ENCODE results near the gene PPM1N.

DNA sequence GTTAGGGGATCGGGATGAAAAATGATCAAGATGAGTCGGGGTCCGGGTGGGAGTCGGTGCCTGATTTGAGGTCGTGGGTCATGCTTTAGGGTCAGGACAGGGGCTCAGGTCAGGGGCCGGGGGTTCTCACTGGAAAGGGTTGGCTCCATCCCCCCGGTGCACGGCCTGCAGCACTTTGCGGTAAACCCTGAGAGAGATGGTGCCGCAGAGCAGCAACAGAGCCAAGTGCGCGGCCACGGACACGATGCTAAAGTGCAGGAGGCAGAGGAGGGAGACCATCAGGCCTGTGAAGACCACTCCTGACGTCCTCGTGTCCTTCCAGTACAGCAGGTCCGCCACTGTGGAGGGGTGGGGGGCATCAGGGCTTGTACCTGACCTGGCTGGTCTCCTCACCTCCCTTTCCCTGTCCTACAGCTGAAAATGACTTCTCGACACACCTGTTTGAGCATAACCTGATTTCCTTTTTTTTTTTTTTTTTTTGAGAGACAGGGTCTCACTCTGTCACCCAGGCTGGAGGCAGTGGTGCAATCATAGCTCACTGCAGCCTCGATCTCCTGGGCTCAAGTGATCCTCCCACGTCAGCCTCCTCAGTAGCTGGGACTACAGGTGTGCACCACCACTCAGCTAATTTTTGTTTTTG lies 8.9 kb upstream of the PPM1N start:
- TF ChIP-seq ZNF70 (CRISPR knock-in tag; IDR thresholded peaks at IDR 0.05) (no peak), ZFP30 (CRISPR knock-in tag; IDR thresholded peaks at IDR 0.05) (no peak)
- TF ChIP-seq, protein P1, sequence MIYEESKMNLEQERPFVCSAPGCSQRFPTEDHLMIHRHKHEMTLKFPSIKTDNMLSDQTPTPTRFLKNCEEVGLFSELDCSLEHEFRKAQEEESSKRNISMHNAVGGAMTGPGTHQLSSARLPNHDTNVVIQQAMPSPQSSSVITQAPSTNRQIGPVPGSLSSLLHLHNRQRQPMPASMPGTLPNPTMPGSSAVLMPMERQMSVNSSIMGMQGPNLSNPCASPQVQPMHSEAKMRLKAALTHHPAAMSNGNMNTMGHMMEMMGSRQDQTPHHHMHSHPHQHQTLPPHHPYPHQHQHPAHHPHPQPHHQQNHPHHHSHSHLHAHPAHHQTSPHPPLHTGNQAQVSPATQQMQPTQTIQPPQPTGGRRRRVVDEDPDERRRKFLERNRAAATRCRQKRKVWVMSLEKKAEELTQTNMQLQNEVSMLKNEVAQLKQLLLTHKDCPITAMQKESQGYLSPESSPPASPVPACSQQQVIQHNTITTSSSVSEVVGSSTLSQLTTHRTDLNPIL (CRISPR knock-in tag; IDR thresholded peaks at IDR 0.05; ENCODE audit: low read depth) = no peak
- TF ChIP-seq, protein P2, sequence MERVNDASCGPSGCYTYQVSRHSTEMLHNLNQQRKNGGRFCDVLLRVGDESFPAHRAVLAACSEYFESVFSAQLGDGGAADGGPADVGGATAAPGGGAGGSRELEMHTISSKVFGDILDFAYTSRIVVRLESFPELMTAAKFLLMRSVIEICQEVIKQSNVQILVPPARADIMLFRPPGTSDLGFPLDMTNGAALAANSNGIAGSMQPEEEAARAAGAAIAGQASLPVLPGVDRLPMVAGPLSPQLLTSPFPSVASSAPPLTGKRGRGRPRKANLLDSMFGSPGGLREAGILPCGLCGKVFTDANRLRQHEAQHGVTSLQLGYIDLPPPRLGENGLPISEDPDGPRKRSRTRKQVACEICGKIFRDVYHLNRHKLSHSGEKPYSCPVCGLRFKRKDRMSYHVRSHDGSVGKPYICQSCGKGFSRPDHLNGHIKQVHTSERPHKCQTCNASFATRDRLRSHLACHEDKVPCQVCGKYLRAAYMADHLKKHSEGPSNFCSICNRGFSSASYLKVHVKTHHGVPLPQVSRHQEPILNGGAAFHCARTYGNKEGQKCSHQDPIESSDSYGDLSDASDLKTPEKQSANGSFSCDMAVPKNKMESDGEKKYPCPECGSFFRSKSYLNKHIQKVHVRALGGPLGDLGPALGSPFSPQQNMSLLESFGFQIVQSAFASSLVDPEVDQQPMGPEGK (CRISPR knock-in tag; IDR thresholded peaks at IDR 0.05; ENCODE audit: borderline replicate concordance) = no peak

Data from SK-N-SH treated with all-trans-retinoic acid at 6 μM for 48 hours (cell line).